GM13976 (cell line): ENCODE results near the gene PPIA.

ENCODE experiments used
- DNase-seq: peaks from one replicate; pipeline ENCODE4 v3.0.0; 2012; ENCODE audit warnings: low spot score
- CTCF ChIP-seq: IDR thresholded peaks from 2 replicates; pipeline ENCODE4 v1.5.1; 2012; ENCODE audit warnings: borderline replicate concordance, mild to moderate bottlenecking; ENCODE audit not compliant: insufficient read depth; ENCODE audit errors: extremely low read depth, missing control alignments, control extremely low read depth
- in situ Hi-C: fragments of 300-500 bp; cut with MboI; formaldehyde crosslinking; loops from one replicate; pipeline ENCODE4 v1.12.0; 2022; ENCODE audit warnings: low sequenced_read_pairs, mixed read lengths, inconsistent platforms; ENCODE audit not compliant: unreplicated experiment

PPIA gene

GRCh38 chr7:44752822-44753221, 43.7 kb upstream of the PPIA start:
- in situ Hi-C loops, result loop anchor here (25.0 kb wide), 1 partner anchor 166 kb away; the partner anchor contains the start of gene TMED4
- no peak for DNase-seq
- no peak for TF ChIP-seq CTCF

GRCh38 chr7:44754802-44755697, 41.4 kb upstream of the PPIA start:
- in situ Hi-C loops, result loop anchor here (25.0 kb wide), 1 partner anchor 168 kb away; the partner anchor contains the start of gene TMED4

DNA sequence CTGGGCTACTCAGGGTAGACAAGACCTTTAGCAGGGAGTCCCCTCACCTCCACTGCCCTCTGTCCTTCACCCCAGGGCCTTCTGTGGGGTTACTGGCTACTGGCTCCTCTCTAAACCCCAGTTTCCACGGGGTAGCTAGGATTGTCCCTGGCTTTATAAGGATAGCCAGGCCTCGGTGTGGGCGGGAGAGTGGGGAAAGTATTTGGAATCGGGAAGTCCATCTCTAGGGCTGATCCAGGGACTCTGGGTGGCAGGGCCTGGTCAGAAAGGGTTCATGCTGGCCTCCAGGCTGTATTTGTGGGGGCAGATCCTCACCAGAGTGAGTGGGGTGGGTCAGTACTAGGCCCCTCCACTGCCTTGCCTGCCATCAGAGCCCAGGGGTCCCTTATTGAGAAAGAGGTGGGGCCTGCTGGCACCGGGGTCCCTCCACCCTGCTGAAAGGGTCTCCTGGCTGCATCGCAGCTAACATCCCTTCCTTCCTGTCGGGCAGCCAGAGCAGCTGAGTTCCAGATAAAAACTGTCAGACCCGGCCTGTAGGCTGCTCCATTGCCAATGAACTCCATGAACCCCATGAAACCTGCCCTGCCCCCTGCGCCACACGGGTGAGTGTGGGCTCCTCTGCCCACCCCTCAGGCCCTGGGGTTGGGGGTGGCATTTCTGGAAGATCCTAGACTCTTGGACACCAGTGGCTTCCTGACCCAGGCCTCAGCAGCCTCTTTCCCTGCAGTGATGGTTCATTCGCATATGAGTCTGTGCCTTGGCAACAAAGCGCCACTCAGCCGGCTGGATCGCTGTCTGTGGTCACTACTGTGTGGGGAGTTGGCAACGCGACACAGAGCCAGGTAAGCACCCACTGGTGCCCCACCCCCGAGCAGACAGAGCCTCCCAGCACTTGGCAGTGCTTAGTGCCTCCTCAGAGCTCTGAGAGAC, 40.5 kb upstream of the PPIA start:
- DNase-seq, result peak; percentile 22
- no peak for TF ChIP-seq CTCF
- in situ Hi-C loops, result loop anchor here (25.0 kb wide), 1 partner anchor 169 kb away; the partner anchor contains the start of gene TMED4

More at GRCh38 chr7:44754802-44755697, 41.4 kb upstream of the PPIA start:
- DNase-seq, result peak; percentile 27
- TF ChIP-seq CTCF, result no peak

- in situ Hi-C loops, result loop anchor here (25.0 kb wide), 1 partner anchor 170 kb away; the partner anchor contains the start of gene TMED4
- peak; percentile 20 for DNase-seq
- no peak for TF ChIP-seq CTCF
Observed at GRCh38 chr7:44756904-44757303, 39.6 kb upstream of the PPIA start.

DNA sequence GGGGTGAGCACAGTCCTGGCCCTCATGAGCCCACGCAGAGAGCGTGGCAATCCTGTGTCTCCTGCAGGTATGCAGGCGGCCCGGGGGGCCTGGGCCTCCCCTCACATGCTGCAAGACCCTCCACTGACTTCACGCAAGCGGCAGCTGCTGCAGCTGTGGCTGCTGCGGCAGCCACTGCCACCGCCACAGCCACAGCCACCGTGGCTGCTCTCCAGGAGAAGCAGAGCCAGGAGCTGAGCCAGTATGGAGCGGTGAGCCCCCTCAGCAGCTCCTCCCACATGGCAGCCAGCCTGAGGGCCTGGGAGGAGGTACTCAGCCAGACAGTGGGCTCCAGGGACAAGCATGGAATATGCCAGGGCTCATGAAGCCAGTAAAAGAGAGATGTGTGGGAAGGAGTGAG, 39.2 kb upstream of the PPIA start:
- DNase-seq, result peak; percentile 16
- TF ChIP-seq CTCF, result no peak
- in situ Hi-C loops, result loop anchor here (25.0 kb wide), 1 partner anchor 170 kb away; the partner anchor contains the start of gene TMED4

DNA sequence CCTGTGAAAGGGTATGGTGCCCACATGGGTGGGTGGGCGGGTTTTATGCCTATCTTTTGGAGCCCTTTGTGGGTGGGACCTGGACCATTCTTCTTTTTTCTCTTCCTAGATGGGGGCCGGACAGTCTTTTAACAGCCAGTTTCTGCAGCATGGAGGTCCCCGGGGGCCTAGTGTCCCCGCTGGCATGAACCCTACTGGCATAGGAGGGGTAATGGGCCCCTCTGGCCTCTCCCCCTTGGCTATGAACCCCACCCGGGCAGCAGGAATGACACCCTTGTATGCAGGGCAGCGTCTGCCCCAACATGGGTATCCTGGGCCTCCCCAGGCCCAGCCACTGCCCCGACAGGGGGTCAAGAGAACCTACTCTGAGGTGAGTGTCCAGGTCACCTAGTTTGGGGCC, 38.7 kb upstream of the PPIA start:
- in situ Hi-C loops, result loop anchor here (25.0 kb wide), 1 partner anchor 170 kb away; the partner anchor contains the start of gene TMED4
- peak; percentile 22 for DNase-seq
- no peak for TF ChIP-seq CTCF
